ENCODE measurements around the gene CEMIP. TPM values are rescaled to one million over a fixed set of nuclear protein-coding genes. Genes with fewer than 3 reads are reported as not detected.

CEMIP gene
- total RNA-seq, 4 donors from 2014 or later, result 0.17 to 0.34 (median 0.26) TPM; not detected in 1

GRCh38 chr15:80838666-80839065 is 59.5 kb downstream of the CEMIP start:
- WGBS, result 94% methylated on average over 7 of the region's 7 CpGs
- Histone ChIP-seq H3K4me3 (no peak overlapping the region), H3K27me3 (peaks cover 0 to 4% (median 0%) of the 10 kb centered on the region in 4 donors), H3K9me3 (no peaks in the 10 kb centered on the region), H3K4me1 (peaks cover 0 to 10% (median 4%) of the 10 kb centered on the region in 4 donors), H3K27ac (replicated peaks in 1 of 4) (no peak overlapping the region), H3K36me3 (no peaks in the 10 kb centered on the region)
- DNase-seq (ENCODE audit: extremely low spot score), result no peak
- intact Hi-C loops (cut with DNase I), result no loop called here
- no peak for TF ChIP-seq CTCF (IDR thresholded peaks at IDR 0.05)
- TF ChIP-seq POLR2AphosphoS5 (IDR thresholded peaks at IDR 0.05), result no peak
- no peak for TF ChIP-seq EP300 (IDR thresholded peaks at IDR 0.05)
- no peak for TF ChIP-seq POLR2A (IDR thresholded peaks at IDR 0.05; ENCODE audit: low read depth)

- Histone ChIP-seq H3K36me3 (no peaks in the 10 kb centered on the region), H3K27me3 (peaks cover 0 to 8% (median 0%) of the 10 kb centered on the region in 4 donors), H3K9me3 (no peaks in the 10 kb centered on the region), H3K4me3 (no peak overlapping the region), H3K4me1 (peaks cover 0 to 10% (median 4%) of the 10 kb centered on the region in 4 donors), H3K27ac (replicated peaks in 1 of 4) (no peak overlapping the region)
- no peak for TF ChIP-seq CTCF (IDR thresholded peaks at IDR 0.05)
- no peak for TF ChIP-seq POLR2A (IDR thresholded peaks at IDR 0.05; ENCODE audit: low read depth)
- TF ChIP-seq POLR2AphosphoS5 (IDR thresholded peaks at IDR 0.05), result no peak
- no peak for DNase-seq (ENCODE audit: extremely low spot score)
- WGBS, result 91% methylated on average over 3 of the region's 3 CpGs
- intact Hi-C loops (cut with DNase I), result no loop called here
Measured at GRCh38 chr15:80839764-80840130, 60.6 kb downstream of the CEMIP start.

- intact Hi-C loops (cut with DNase I), result no loop called here
- Histone ChIP-seq H3K27ac (replicated peaks in 1 of 4) (no peak overlapping the region), H3K9me3 (no peaks in the 10 kb centered on the region), H3K36me3 (no peaks in the 10 kb centered on the region), H3K4me1 (peaks cover 0 to 10% (median 4%) of the 10 kb centered on the region in 4 donors), H3K27me3 (peaks cover 0 to 8% (median 0%) of the 10 kb centered on the region in 4 donors), H3K4me3 (no peak overlapping the region)
- 75% methylated on average over 14 of the region's 22 CpGs for WGBS
- no peak for TF ChIP-seq EP300 (IDR thresholded peaks at IDR 0.05)
- TF ChIP-seq CTCF (IDR thresholded peaks at IDR 0.05), result no peak
- no peak for TF ChIP-seq POLR2A (IDR thresholded peaks at IDR 0.05; ENCODE audit: low read depth)
- no peak for TF ChIP-seq POLR2AphosphoS5 (IDR thresholded peaks at IDR 0.05)
- no peak for DNase-seq (ENCODE audit: extremely low spot score)
Measured at GRCh38 chr15:80840182-80841130, 61.3 kb downstream of the CEMIP start.

- no peak for DNase-seq (ENCODE audit: extremely low spot score)
- Histone ChIP-seq H3K27me3 (peaks cover 0 to 8% (median 0%) of the 10 kb centered on the region in 4 donors), H3K9me3 (no peaks in the 10 kb centered on the region), H3K4me3 (no peak overlapping the region), H3K4me1 (peaks cover 0 to 10% (median 4%) of the 10 kb centered on the region in 4 donors), H3K27ac (replicated peaks in 1 of 4) (no peak overlapping the region), H3K36me3 (no peaks in the 10 kb centered on the region)
- intact Hi-C loops (cut with DNase I), result no loop called here
- no peak for TF ChIP-seq CTCF (IDR thresholded peaks at IDR 0.05)
- TF ChIP-seq POLR2A (IDR thresholded peaks at IDR 0.05; ENCODE audit: low read depth), result no peak
- no peak for TF ChIP-seq POLR2AphosphoS5 (IDR thresholded peaks at IDR 0.05)
- no peak for TF ChIP-seq EP300 (IDR thresholded peaks at IDR 0.05)
- 93% methylated on average over 4 of the region's 5 CpGs for WGBS
Measured at GRCh38 chr15:80841541-80841940, 62.4 kb downstream of the CEMIP start.
